Panc1 (cell line): Measurements from ENCODE around the gene OR5A1. TPM values are rescaled to one million over a fixed set of nuclear protein-coding genes. Genes with fewer than 3 reads are reported as not detected.

Source experiments
- ATAC-seq: fragments of 200-7000 bp; cut with Tn5 transposase; 2 replicates; pipeline ENCODE4 v1.9.1; 2020; ENCODE audit warnings: mild to moderate bottlenecking, moderate library complexity
- BruUV-seq: library from RNA; stranded (reverse); fragments of 400-500 nt; replicated peaks from 2 replicates; lab custom pipeline; 2021; lab: Mats Ljungman, UMichigan
- CTCF ChIA-PET: fragments of 300-600 bp; sonication (Branson Sonifier 250); formaldehyde crosslinking; loops from one replicate; lab custom pipeline; 2022; ENCODE audit warnings: antibody characterized with exemption; lab: Charles Lee
- POLR2A ChIA-PET: fragments of 300-600 bp; sonication (Branson Sonifier 250); formaldehyde crosslinking; loops from one replicate; lab custom pipeline; 2022; ENCODE audit warnings: antibody characterized with exemption; lab: Charles Lee
- DNase-seq: peaks from one replicate; pipeline ENCODE4 v3.0.0-alpha.2; 2010; ENCODE audit warnings: low read depth, low spot score
- H3K27ac ChIP-seq: 2 replicates; pipeline ENCODE4 v1.5.1; 2011; ENCODE audit warnings: mild to moderate bottlenecking, low read length, inconsistent platforms
- H3K27me3 ChIP-seq: fragments of 200-500 bp; sonication (Bioruptor generic); 2 replicates; pipeline ENCODE4 v1.6.0; 2014; ENCODE audit warnings: low read length, inconsistent platforms; ENCODE audit not compliant: control insufficient read depth, insufficient read depth
- H3K36me3 ChIP-seq: fragments of 200-500 bp; sonication (Bioruptor generic); 2 replicates; pipeline ENCODE4 v1.5.1; 2014; ENCODE audit warnings: inconsistent platforms, mild to moderate bottlenecking, low read length, moderate library complexity; ENCODE audit not compliant: control insufficient read depth, insufficient read depth
- H3K4me1 ChIP-seq: 2 replicates; pipeline ENCODE4 v1.5.1; 2011; ENCODE audit warnings: inconsistent platforms, mild to moderate bottlenecking, low read length, moderate library complexity; ENCODE audit not compliant: control insufficient read depth, insufficient read depth
- H3K4me3 ChIP-seq, 2 experiments: 2 replicates each; pipeline ENCODE4 v1.5.1; 2011 to 2012; ENCODE audit warnings: low read depth in 2 of 2, low read length in 2 of 2, mild to moderate bottlenecking in 2 of 2, inconsistent platforms in 1 of 2, moderate library complexity in 1 of 2
- H3K9me3 ChIP-seq: fragments of 200-500 bp; sonication (Bioruptor generic); 2 replicates; pipeline ENCODE4 v1.5.1; 2014; ENCODE audit warnings: low read depth, mild to moderate bottlenecking, inconsistent platforms, low read length, moderate library complexity; ENCODE audit not compliant: control insufficient read depth, insufficient read depth
- CTCF ChIP-seq: fragments of 450-650 bp; IDR thresholded peaks from 2 replicates; pipeline ENCODE4 v1.5.1; 2017; ENCODE audit warnings: mild to moderate bottlenecking
- POLR2AphosphoS5 ChIP-seq: IDR thresholded peaks from 2 replicates; pipeline ENCODE4 v1.6.1; 2012; ENCODE audit warnings: mild to moderate bottlenecking, low read depth, low read length, moderate library complexity
- REST ChIP-seq, 2 experiments: IDR thresholded peaks; 2 replicates each; pipeline ENCODE4 v1.6.1; 2011 to 2012; ENCODE audit warnings: low read depth in 2 of 2, control low read depth in 1 of 2, low read length in 1 of 2, mild to moderate bottlenecking in 1 of 2, moderate library complexity in 1 of 2; ENCODE audit not compliant: insufficient read depth in 1 of 2
- SIN3A ChIP-seq: IDR thresholded peaks from 2 replicates; pipeline ENCODE4 v1.6.1; 2012; ENCODE audit warnings: low read depth, mild to moderate bottlenecking, low read length, moderate library complexity, borderline replicate concordance; ENCODE audit not compliant: insufficient read depth
- TCF7L2 ChIP-seq: IDR thresholded peaks from 2 replicates; pipeline ENCODE4 v1.6.1; 2011; ENCODE audit warnings: mild to moderate bottlenecking, low read depth, low read length, inconsistent platforms
- in situ Hi-C: cut with HindIII; loops from 2 replicates; pipeline ENCODE4 v1.10.0; 2016; ENCODE audit warnings: low sequenced_read_pairs, low pct_unique_long_range_greater_than_20kb
- intact Hi-C: fragments of 100-400 bp; cut with micrococcal nuclease; formaldehyde crosslinking; loops from one replicate; pipeline ENCODE4 v1.10.0; 2022; ENCODE audit not compliant: unreplicated experiment
- total RNA-seq: library from RNA; stranded (reverse); gene quantifications from one replicate; pipeline ENCODE4 v1.2.1, GENCODE V29; 2021; ENCODE audit not compliant: unreplicated experiment

The OR5A1 gene
- total RNA-seq, 1 experiment from 2014 or later, result not detected

- TF ChIP-seq CTCF, result no peak
- TF ChIP-seq SIN3A, result no peak
- TF ChIP-seq REST (IDR thresholded peaks at IDR 0.05; ENCODE audit: insufficient read depth in 1 of 2, low read depth in 2 of 2, low read length in 1 of 2), result no peak
- no peak for TF ChIP-seq POLR2AphosphoS5
- TF ChIP-seq TCF7L2, result no peak
- POLR2A ChIA-PET, result interaction anchor here (0.5 kb wide), 1 partner anchor 19 kb away, joined by 3 read pairs; no protein-coding TSS in a partner anchor
- Histone ChIP-seq H3K36me3 (no peaks in the 10 kb centered on the region), H3K9me3 (no peaks in the 10 kb centered on the region), H3K4me3 (no peak overlapping the region), H3K27ac (no peak overlapping the region), H3K4me1 (no peaks in the 10 kb centered on the region), H3K27me3 (peaks cover 4% of the 10 kb centered on the region; the same call in 1 of the 2 replicates)
- no peak for DNase-seq
- CTCF ChIA-PET, result interaction anchor here (0.6 kb wide), 1 partner anchor 214 kb away, joined by 3 read pairs; no protein-coding TSS in a partner anchor
- ATAC-seq, result no peak
- no TSS peak for BruUV-seq
- intact Hi-C loops (no loop called here), in situ Hi-C loops (no loop called here)
These were observed 44.1 kb downstream of the OR5A1 start for GRCh38 chr11:59480359-59480758.

Other genes with a start within 250 kb of the OR5A1 start
- gene MPEG1, start 223.5 kb upstream of the OR5A1 start, total RNA-seq, result 0.08 TPM
- not detected for gene OR5AN1, start 77.6 kb upstream of the OR5A1 start, total RNA-seq
- not detected for gene OR5A2, start 10.1 kb upstream of the OR5A1 start, total RNA-seq
- not detected for gene OR4D6, start 20.5 kb downstream of the OR5A1 start, total RNA-seq
- not detected for gene OR4D10, start 36.8 kb downstream of the OR5A1 start, total RNA-seq
- gene OR4D11, start 67.1 kb downstream of the OR5A1 start, total RNA-seq, result not detected
- gene OR4D9, start 75.1 kb downstream of the OR5A1 start, total RNA-seq, result not detected
- gene OSBP, start 179.3 kb downstream of the OR5A1 start, total RNA-seq, result 35.3 TPM
- gene PATL1, start 232.6 kb downstream of the OR5A1 start, total RNA-seq, result 57.0 TPM